ENCODE data around the gene OBI1.
A peak's percentile ranks its signal among the peaks of the same experiment; 100 is the strongest.

Gene OBI1

GRCh38 chr13:78600280-78600883, 58.6 kb downstream of the OBI1 start:
- ChIA-PET CTCF (interaction anchor here (0.9 to 1.3 kb wide), 2 partner anchors 9 to 11 kb away, joined by 3 read pairs; no protein-coding TSS in a partner anchor), POLR2A (no interaction called here)
- DNase-seq = peak in 1 of 3 donors; percentile 10
- H3K27me3 ChIP-seq (replicated peaks in 2 of 5; ENCODE audit: control insufficient read depth in 4 of 5, insufficient read depth in 5 of 5, low read length in 4 of 5) = peaks cover 42 to 97% (median 77%) of the 10 kb centered on the region in 5 experiments
- H3K27ac ChIP-seq (ENCODE audit: insufficient read depth in 1 of 2, low read depth in 1 of 2, low read length in 2 of 2, poor library complexity in 1 of 2, severe bottlenecking in 2 of 2) = no peak overlapping the region
- no peak overlapping the region for H3K4me3 ChIP-seq (ENCODE audit: control insufficient read depth in 1 of 7, extremely low read depth in 1 of 7, insufficient read depth in 4 of 7, low read depth in 2 of 7, low read length in 6 of 7)
- H3K4me1 ChIP-seq (ENCODE audit: control extremely low read depth in 1 of 4, control insufficient read depth in 4 of 4, insufficient read depth in 4 of 4, low read length in 3 of 4) = peaks cover 0 to 43% (median 41%) of the 10 kb centered on the region in 4 experiments
- H3K36me3 ChIP-seq (ENCODE audit: control insufficient read depth in 4 of 4, insufficient read depth in 4 of 4, low read length in 3 of 4) = no peaks in the 10 kb centered on the region
- 12% methylated on average over 9 of the region's 13 CpGs for WGBS (ENCODE audit: insufficient coverage)
- no peaks in the 10 kb centered on the region for H3K9me3 ChIP-seq (ENCODE audit: control extremely low read depth in 1 of 5, control insufficient read depth in 4 of 5, insufficient read depth in 2 of 5, low read depth in 1 of 5, low read length in 4 of 5)

GRCh38 chr13:78599645-78600279, 59.2 kb downstream of the OBI1 start:
- peaks cover 0 to 43% (median 39%) of the 10 kb centered on the region in 4 experiments for H3K4me1 ChIP-seq (ENCODE audit: control extremely low read depth in 1 of 4, control insufficient read depth in 4 of 4, insufficient read depth in 4 of 4, low read length in 3 of 4)
- H3K4me3 ChIP-seq (ENCODE audit: control insufficient read depth in 1 of 7, extremely low read depth in 1 of 7, insufficient read depth in 4 of 7, low read depth in 2 of 7, low read length in 6 of 7) = no peak overlapping the region
- CTCF ChIA-PET = interaction anchor here (1.3 kb wide), 1 partner anchor 9 kb away, joined by 3 read pairs; no protein-coding TSS in a partner anchor
- H3K9me3 ChIP-seq (ENCODE audit: control extremely low read depth in 1 of 5, control insufficient read depth in 4 of 5, insufficient read depth in 2 of 5, low read depth in 1 of 5, low read length in 4 of 5) = no peaks in the 10 kb centered on the region
- no peaks in the 10 kb centered on the region for H3K36me3 ChIP-seq (ENCODE audit: control insufficient read depth in 4 of 4, insufficient read depth in 4 of 4, low read length in 3 of 4)
- DNase-seq = peak in 2 of 3 donors; percentile 49 to 58
- H3K27me3 ChIP-seq (replicated peaks in 2 of 5; ENCODE audit: control insufficient read depth in 4 of 5, insufficient read depth in 5 of 5, low read length in 4 of 5) = peaks cover 44 to 97% (median 75%) of the 10 kb centered on the region in 5 experiments
- POLR2A ChIA-PET = no interaction called here
- no peak overlapping the region for H3K27ac ChIP-seq (ENCODE audit: insufficient read depth in 1 of 2, low read depth in 1 of 2, low read length in 2 of 2, poor library complexity in 1 of 2, severe bottlenecking in 2 of 2)
- WGBS (ENCODE audit: insufficient coverage) = no CpG with 5 or more reads among the region's 6 CpGs

GRCh38 chr13:78598966-78599644, 59.9 kb downstream of the OBI1 start:
- peak in 2 of 3 donors; percentile 22 to 24 for DNase-seq
- peaks cover 0 to 43% (median 39%) of the 10 kb centered on the region in 4 experiments for H3K4me1 ChIP-seq (ENCODE audit: control extremely low read depth in 1 of 4, control insufficient read depth in 4 of 4, insufficient read depth in 4 of 4, low read length in 3 of 4)
- ChIA-PET CTCF (no interaction called here), POLR2A (no interaction called here)
- WGBS (ENCODE audit: insufficient coverage) = 0% methylated on average over 1 of the region's 5 CpGs
- H3K27ac ChIP-seq (ENCODE audit: insufficient read depth in 1 of 2, low read depth in 1 of 2, low read length in 2 of 2, poor library complexity in 1 of 2, severe bottlenecking in 2 of 2) = no peak overlapping the region
- H3K9me3 ChIP-seq (ENCODE audit: control extremely low read depth in 1 of 5, control insufficient read depth in 4 of 5, insufficient read depth in 2 of 5, low read depth in 1 of 5, low read length in 4 of 5) = no peaks in the 10 kb centered on the region
- H3K4me3 ChIP-seq (ENCODE audit: control insufficient read depth in 1 of 7, extremely low read depth in 1 of 7, insufficient read depth in 4 of 7, low read depth in 2 of 7, low read length in 6 of 7) = no peak overlapping the region
- H3K36me3 ChIP-seq (ENCODE audit: control insufficient read depth in 4 of 4, insufficient read depth in 4 of 4, low read length in 3 of 4) = no peaks in the 10 kb centered on the region
- H3K27me3 ChIP-seq (replicated peaks in 2 of 5; ENCODE audit: control insufficient read depth in 4 of 5, insufficient read depth in 5 of 5, low read length in 4 of 5) = peaks cover 42 to 97% (median 74%) of the 10 kb centered on the region in 5 experiments

GRCh38 chr13:78598116-78598781, 60.7 kb downstream of the OBI1 start:
- no peak overlapping the region for H3K27ac ChIP-seq (ENCODE audit: insufficient read depth in 1 of 2, low read depth in 1 of 2, low read length in 2 of 2, poor library complexity in 1 of 2, severe bottlenecking in 2 of 2)
- no peaks in the 10 kb centered on the region for H3K9me3 ChIP-seq (ENCODE audit: control extremely low read depth in 1 of 5, control insufficient read depth in 4 of 5, insufficient read depth in 2 of 5, low read depth in 1 of 5, low read length in 4 of 5)
- H3K36me3 ChIP-seq (ENCODE audit: control insufficient read depth in 4 of 4, insufficient read depth in 4 of 4, low read length in 3 of 4) = no peaks in the 10 kb centered on the region
- DNase-seq = peak in 2 of 3 donors; percentile 25 to 28
- ChIA-PET POLR2A (no interaction called here), CTCF (no interaction called here)
- no peak overlapping the region for H3K4me3 ChIP-seq (ENCODE audit: control insufficient read depth in 1 of 7, extremely low read depth in 1 of 7, insufficient read depth in 4 of 7, low read depth in 2 of 7, low read length in 6 of 7)
- no CpG with 5 or more reads among the region's 3 CpGs for WGBS (ENCODE audit: insufficient coverage)
- H3K27me3 ChIP-seq (replicated peaks in 2 of 5; ENCODE audit: control insufficient read depth in 4 of 5, insufficient read depth in 5 of 5, low read length in 4 of 5) = peaks cover 46 to 97% (median 76%) of the 10 kb centered on the region in 5 experiments
- peaks cover 0 to 34% (median 32%) of the 10 kb centered on the region in 4 experiments for H3K4me1 ChIP-seq (ENCODE audit: control extremely low read depth in 1 of 4, control insufficient read depth in 4 of 4, insufficient read depth in 4 of 4, low read length in 3 of 4)

- H3K27ac ChIP-seq (ENCODE audit: insufficient read depth in 1 of 2, low read depth in 1 of 2, low read length in 2 of 2, poor library complexity in 1 of 2, severe bottlenecking in 2 of 2) = no peak overlapping the region
- 3% methylated on average over 6 of the region's 7 CpGs for WGBS (ENCODE audit: insufficient coverage)
- POLR2A ChIA-PET = interaction anchor here (0.7 kb wide), 1 partner anchor 71 kb away, joined by 4 read pairs; no protein-coding TSS in a partner anchor
- H3K36me3 ChIP-seq (ENCODE audit: control insufficient read depth in 4 of 4, insufficient read depth in 4 of 4, low read length in 3 of 4) = no peaks in the 10 kb centered on the region
- H3K4me3 ChIP-seq (ENCODE audit: control insufficient read depth in 1 of 7, extremely low read depth in 1 of 7, insufficient read depth in 4 of 7, low read depth in 2 of 7, low read length in 6 of 7) = no peak overlapping the region
- H3K4me1 ChIP-seq (ENCODE audit: control extremely low read depth in 1 of 4, control insufficient read depth in 4 of 4, insufficient read depth in 4 of 4, low read length in 3 of 4) = peaks cover 0 to 27% (median 25%) of the 10 kb centered on the region in 4 experiments
- peaks cover 50 to 97% (median 80%) of the 10 kb centered on the region in 5 experiments for H3K27me3 ChIP-seq (replicated peaks in 2 of 5; ENCODE audit: control insufficient read depth in 4 of 5, insufficient read depth in 5 of 5, low read length in 4 of 5)
- no peaks in the 10 kb centered on the region for H3K9me3 ChIP-seq (ENCODE audit: control extremely low read depth in 1 of 5, control insufficient read depth in 4 of 5, insufficient read depth in 2 of 5, low read depth in 1 of 5, low read length in 4 of 5)
- no peak for DNase-seq
- CTCF ChIA-PET = no interaction called here
These were observed 61.4 kb downstream of the OBI1 start for GRCh38 chr13:78597602-78597932.

GRCh38 chr13:78596736-78597601, 62.0 kb downstream of the OBI1 start:
- DNase-seq = peak in 2 of 3 donors; percentile 37
- 5% methylated on average over 44 of the region's 50 CpGs for WGBS (ENCODE audit: insufficient coverage)
- Histone ChIP-seq H3K36me3 (ENCODE audit: control insufficient read depth in 4 of 4, insufficient read depth in 4 of 4, low read length in 3 of 4) (no peaks in the 10 kb centered on the region), H3K27ac (ENCODE audit: insufficient read depth in 1 of 2, low read depth in 1 of 2, low read length in 2 of 2, poor library complexity in 1 of 2, severe bottlenecking in 2 of 2) (no peak overlapping the region), H3K4me3 (ENCODE audit: control insufficient read depth in 1 of 7, extremely low read depth in 1 of 7, insufficient read depth in 4 of 7, low read depth in 2 of 7, low read length in 6 of 7) (peak overlapping the region in 5 of 7 experiments; percentile 11 to 55 (median 28)), H3K9me3 (ENCODE audit: control extremely low read depth in 1 of 5, control insufficient read depth in 4 of 5, insufficient read depth in 2 of 5, low read depth in 1 of 5, low read length in 4 of 5) (no peaks in the 10 kb centered on the region), H3K4me1 (ENCODE audit: control extremely low read depth in 1 of 4, control insufficient read depth in 4 of 4, insufficient read depth in 4 of 4, low read length in 3 of 4) (peaks cover 0 to 24% (median 21%) of the 10 kb centered on the region in 4 experiments), H3K27me3 (replicated peaks in 2 of 5; ENCODE audit: control insufficient read depth in 4 of 5, insufficient read depth in 5 of 5, low read length in 4 of 5) (peaks cover 46 to 98% (median 81%) of the 10 kb centered on the region in 5 experiments)
- POLR2A ChIA-PET = interaction anchor here (0.7 kb wide), 1 partner anchor 71 kb away, joined by 4 read pairs; no protein-coding TSS in a partner anchor
- CTCF ChIA-PET = interaction anchor here (0.7 to 1.6 kb wide), 6 partner anchors 7 to 797 kb away, joined by 3 to 5 read pairs (median 3); no protein-coding TSS in a partner anchor
